Stimulated activated CD8-positive, alpha-beta memory T cell treated with anti-CD3 and anti-CD28 coated beads, Interleukin-2, amount 100 ng/mL, for 48 hours (primary cell): ENCODE measurements around the gene HLA-DQB1.
"Not testable (repeated sequence)": the region's sequence is repeated elsewhere in the genome, so short reads cannot be mapped to it uniquely, and the experiment has no call there.

Experiments used
- DNase-seq, 2 donors: peaks; one replicate each; pipeline ENCODE4 v3.0.0-alpha.2; 2020; ENCODE audit warnings: low read depth in 2 of 2

HLA-DQB1 gene

DNA sequence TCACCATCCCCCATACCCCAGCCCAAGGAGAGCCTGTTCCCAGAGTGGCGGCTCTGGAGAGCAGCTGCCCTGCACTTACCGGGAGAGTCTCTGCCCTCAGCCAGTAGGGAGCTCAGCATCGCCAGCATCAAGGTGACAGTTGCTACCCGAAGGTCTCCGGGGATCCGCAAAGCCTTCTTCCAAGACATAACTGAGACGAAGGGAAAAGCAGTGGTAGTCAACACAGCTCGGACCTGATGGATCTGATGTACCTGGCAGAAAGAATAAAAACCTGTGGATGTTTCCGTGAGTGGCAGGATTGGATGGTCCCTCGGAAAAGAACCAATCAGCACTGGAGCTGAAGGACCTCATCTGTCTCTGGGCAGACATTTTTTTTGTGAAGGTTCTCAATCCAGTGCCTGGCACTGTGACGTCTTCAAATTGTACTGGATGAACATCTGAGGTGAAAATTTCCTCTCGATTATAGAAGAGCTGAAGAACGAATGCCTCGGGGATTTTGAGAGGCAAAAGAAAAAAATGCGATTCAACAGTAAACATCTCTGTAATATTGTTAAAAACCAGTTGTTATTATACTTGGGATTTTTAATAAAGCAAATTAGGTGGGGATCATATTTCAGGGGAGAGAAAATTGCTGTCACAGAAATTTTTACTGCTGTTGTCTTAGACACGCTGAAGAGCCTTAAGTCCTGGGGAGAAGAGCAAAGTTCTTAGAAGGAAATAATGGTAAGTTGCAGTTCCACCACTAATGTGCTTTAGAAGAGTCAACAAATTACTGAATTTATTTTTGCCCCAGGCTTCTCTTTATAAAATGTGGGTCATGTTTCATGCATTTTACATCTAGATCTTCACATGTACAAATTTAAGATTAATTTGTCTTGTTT lies at the start of gene HLA-DQB1:
Gene HLA-DQB1, minus strand, starts transcription at position 238 of the 881 bp plus-strand sequence. Its CDS starts 50 bp downstream, at position 188.
- peak; percentile 14 for DNase-seq

DNA sequence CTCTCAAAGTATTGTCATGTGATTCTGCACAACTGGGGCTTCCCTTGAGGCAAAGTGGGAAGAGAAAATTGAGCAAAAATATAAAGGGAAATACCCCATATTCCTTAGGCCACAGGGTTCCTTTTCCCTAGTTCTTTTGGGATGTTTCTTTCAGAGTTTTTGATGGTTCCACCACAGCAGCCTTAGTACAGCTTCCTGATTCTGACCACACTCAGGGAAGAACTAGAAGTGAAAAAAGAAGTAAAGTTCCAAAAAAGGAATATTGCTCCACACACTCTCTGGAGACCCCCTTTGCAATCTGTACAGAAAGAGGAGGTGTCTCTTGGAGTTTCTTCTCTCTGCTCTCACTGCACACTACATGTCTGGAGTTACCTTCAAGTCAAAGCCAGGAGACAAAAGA lies 46.8 kb upstream of the HLA-DQB1 start:
- DNase-seq, result no peak

GRCh38 chr6:32709625-32710024 lies 43.2 kb upstream of the HLA-DQB1 start:
- no peak for DNase-seq

DNA sequence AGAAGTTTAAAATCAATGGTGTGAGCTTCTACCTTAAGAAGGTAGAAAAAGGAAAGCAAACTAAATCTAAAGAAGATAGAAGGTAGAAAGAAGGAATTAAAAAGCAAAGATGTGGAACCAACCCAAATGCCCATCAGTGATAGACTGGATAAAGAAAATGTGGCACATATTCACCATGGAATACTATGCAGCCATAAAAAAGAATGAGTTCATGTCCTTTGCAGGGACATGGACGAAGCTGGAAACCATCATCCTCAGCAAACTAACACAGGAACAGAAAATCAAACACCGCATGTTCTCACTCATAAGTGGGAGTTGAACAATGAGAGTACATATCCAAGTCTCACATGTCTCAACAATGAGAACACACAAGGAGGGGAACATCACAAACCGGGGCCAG lies 38.7 kb upstream of the HLA-DQB1 start:
- DNase-seq, result not testable (repeated sequence)

- no peak for DNase-seq
These were observed 36.9 kb upstream of the HLA-DQB1 start for GRCh38 chr6:32703347-32703746.

- no peak for DNase-seq
These were observed 34.1 kb upstream of the HLA-DQB1 start for GRCh38 chr6:32700391-32701040.

- DNase-seq, result no peak
These were observed 30.6 kb upstream of the HLA-DQB1 start for GRCh38 chr6:32697031-32697430.

DNA sequence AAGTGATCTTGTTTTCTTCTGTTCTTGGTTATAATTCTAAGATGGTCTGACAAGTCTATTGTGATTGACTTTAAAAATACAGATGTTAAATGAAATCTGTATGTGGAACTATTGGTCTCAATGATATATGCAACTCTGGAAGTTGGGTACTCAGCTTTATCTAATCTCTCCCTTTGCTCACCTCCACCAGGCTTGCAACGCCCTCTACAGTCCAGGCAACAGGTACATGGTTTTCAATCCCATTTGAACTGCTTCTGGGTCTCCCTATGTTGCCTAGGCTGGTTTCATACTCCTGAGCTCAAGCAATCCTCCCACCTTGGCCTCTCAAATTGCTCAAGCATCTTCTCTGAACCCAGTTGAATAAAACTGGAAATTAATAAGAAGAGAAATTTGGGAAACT lies 25.6 kb upstream of the HLA-DQB1 start:
- peak in 1 of 2 donors; percentile 18 for DNase-seq

GRCh38 chr6:32689531-32690501 lies 23.4 kb upstream of the HLA-DQB1 start:
- DNase-seq, result no peak

DNA sequence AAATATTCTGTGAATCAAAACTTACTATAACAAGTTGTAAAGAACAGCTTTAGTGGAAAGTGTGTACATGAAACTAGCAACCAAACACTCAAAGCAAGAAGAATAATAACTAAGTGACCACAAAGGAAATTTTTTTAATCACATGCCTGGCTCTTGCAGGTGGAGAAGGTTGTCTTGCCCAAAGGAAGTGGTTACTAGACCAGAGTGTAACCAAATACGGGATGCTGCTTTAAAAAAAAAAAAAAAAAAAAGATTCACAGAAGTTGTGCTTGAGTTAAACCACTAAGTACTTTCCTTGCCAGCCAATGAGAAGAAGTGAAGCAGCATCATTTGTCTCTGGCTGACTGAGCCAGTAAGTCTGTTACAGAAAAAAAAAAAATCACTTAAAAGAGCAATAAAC lies 19.1 kb upstream of the HLA-DQB1 start:
- no peak for DNase-seq

DNA sequence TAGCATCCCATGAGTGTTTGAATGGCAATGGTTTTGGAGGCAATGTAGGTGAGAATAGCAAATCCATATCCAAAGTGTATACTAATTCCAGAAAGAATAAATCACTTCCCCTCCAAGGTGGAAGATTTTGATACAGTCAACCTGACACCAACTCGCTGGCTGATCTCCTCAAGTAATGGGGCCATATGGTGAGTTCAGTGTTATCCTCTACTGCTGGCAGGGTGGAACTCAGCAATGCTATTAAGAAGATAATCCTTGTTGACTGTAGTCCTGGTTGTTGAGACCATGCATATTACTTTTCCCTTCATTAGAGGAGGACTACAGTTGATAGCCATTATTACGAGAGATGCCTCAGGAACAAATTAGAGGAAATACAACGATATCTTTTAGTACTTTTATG lies 17.8 kb upstream of the HLA-DQB1 start:
- DNase-seq, result no peak

DNA sequence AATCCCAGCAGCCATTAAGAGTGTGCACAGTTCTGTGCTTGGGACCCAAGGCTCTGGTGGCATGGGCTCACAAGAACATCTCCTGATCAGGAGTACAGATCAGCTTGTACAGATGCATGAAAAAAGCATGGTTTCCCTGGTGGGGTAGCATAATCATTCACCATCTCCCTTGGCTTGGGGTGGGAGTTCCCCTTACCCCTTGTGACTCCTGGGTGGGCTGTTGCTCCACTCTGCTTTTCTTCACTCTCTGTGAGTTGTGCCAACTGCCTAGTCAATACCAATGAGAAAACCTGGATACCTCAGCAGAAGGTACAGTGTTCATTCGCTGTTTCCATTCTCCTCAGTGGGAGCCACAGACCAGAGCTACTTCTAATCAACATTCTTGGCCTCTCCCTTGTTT lies 13.6 kb upstream of the HLA-DQB1 start:
- DNase-seq, result no peak

GRCh38 chr6:32679492-32679891 lies 13.0 kb upstream of the HLA-DQB1 start:
- no peak for DNase-seq

- DNase-seq, result not testable (repeated sequence)
These were observed 7.7 kb upstream of the HLA-DQB1 start for GRCh38 chr6:32674123-32674522.

- not testable (repeated sequence) for DNase-seq
These were observed 5.5 kb upstream of the HLA-DQB1 start for GRCh38 chr6:32671908-32672307.

DNA sequence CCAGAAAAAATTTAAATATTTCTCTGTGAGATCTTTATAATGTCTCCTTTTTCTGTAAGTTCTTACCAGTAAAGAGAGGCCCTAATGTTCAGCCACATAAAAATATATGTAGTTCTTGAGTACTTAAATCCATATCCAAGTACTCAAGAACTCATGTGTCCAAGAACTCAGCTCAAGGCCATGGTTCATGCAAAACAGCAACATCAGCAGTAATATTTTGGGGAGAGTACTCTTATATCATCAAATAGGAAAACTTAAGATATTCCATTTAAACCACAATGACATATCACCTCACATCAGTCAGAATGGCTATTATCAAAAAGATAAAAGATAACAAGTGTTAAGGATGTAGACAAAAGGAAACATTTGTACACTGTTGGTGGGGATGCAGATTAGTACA lies 3.4 kb upstream of the HLA-DQB1 start:
- DNase-seq, result no peak

DNA sequence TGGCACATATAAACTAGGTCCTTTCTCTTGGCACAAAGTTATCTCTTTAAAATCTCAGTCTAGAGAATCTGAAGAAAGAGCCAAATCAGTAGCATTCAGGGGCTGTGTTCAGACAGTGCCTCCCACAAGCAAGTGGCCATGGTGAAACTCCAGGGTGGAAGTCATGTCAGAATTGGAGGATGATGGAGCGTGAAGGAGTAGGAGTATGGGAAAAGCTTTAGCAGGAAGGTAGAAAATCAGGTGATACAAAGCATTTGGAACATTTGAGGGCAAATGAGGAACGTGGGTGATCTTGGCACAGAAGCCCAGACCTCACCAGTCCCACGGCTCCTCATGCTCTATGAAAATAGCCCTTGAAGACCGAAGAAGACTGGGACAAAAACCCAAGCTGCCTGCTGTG lies 2.8 kb upstream of the HLA-DQB1 start:
- DNase-seq, result no peak

DNA sequence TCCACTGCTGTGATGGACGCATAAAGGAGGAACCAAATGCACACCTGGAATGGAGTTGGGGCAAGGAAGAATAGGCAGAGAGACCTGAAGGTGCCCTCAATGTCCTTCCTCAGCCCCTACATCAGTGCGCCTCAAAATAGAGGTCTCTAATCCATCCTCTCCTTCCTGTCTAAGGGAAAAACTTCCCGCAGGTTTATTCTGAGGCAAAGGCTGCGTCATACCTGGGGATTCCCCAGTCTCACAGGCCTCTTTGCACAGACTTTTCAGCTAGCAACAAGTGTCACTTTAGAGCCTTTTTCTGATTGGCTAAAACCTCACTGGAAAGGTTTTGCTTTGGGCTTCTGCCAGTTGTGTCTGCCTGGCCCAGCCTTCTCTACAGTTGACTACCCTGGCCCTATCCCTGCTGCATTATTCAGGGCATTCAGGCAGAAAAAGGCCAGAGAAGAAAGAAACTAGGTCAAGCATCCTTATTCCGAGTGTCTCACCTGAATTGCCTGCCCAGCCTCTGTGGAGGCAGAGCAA lies 1.8 kb upstream of the HLA-DQB1 start:
- peak in 1 of 2 donors; percentile 1 for DNase-seq

DNA sequence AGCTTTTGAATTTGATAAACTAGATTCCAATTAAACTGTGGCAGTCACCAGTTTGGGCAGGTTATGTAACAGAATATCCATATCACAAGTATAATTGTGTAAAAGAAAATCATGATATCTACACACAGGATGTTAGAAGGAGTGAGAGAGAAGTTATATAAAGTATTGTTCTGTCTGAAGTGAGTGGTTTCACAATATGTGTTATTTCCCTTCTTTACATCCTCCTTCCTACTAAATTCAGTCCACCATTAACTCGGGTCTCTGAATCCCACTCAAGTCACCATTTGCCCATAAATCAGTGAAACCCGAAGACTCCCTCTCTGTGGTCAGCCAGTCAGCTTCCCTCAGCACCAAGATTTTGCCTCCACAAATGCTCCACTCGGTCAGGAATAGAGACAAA lies 796 bp downstream of the HLA-DQB1 start:
- DNase-seq, result no peak

DNA sequence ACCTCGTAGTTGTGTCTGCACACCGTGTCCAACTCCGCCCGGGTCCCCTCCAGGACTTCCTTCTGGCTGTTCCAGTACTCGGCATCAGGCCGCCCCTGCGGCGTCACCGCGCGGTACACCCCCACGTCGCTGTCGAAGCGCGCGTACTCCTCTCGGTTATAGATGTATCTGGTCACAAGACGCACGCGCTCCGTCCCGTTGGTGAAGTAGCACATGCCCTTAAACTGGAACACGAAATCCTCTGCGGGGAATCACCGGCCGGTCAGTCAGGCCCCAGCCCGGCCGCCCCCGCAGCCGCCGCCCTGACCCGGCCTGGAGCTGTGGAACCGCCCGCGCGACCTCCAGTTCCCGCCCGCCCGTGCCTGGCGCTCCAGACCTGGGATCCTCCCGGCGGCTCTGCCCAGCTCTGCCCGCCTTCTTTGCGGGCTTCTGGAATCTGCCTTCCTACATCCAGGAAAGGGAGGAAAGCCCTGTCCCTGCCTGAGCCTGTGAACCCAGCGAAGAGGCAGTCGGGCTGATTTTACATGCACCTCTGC lies 1.6 kb downstream of the HLA-DQB1 start:
- DNase-seq, result peak; percentile 16 to 37

GRCh38 chr6:32664354-32664753 lies 2.1 kb downstream of the HLA-DQB1 start:
- DNase-seq, result no peak
